Measurements from ENCODE around the gene ZNRD2.

The ZNRD2 gene

DNA sequence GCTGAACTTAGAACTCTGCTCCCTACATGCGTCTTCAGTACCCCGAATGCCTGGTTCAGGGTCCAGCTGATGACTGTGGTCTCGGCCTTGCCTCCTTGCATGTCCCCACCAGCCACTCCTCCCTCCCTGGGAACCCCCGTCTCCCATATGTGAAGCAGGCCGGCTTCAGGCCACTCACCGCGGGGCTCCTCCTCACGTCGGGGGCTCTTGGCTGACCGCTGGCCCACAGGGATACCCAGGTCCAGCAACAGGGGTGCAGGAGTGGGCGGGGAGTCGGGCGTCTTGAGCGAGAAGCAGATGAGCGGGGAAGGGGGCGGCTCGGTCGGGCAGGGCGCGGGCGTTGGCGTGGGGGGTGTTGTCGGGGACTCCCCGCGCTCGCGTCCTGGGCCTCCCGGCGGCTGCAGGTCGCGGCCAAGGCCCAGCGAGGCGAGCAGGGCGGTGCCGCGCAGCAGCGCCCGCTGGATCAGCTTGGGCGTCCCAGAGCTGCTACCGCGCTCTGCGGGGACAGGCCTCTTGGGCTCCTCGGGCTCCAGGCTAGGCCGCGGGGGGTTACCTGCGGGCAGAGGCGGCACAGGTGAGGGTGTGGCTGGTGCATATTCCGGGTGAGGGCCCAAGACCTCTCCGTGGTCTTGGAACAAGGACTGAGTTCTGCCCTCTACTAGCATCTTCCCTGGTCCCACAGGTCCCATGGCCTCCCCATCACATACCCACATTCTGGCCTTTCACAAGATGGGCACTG is 29.1 kb downstream of the ZNRD2 start:
- DNase-seq (ENCODE audit: insufficient read length, low spot score) (no peak), FAIRE-seq (no peak)

DNA sequence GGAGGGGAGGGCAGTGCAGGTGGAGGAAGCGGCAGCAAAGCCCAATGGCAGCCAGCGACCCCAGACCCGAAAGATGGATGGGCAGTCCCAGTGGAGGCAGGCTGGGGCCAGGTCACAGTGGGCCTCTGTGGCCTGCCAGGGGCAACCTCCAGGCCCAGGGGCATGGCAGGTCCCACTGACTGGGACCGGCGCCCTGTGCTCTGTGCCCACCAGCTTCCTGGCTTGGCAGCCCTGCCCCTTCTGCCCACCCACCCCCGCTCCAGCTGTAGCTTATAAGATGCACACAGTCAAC is 29.6 kb downstream of the ZNRD2 start:
- no peak for FAIRE-seq

DNA sequence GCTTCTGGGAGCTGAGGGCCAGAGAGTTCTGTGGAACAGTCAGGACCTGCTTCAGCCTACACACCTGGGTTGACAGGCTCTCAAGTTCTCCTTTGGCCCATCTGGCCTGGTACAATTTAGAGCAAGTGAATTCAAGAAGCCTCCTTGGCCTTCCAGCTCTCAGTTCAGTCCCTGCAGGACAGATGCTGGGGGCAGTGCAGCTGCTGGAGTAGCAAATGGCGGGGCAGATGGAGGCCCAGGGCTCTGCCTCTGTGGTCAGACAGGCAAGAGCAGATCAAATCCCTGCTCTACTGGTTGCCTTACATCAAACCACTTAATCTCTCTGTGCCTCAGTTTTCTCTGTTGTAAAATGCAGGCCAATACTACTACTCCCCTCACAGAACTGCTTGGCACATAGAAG is 34.0 kb downstream of the ZNRD2 start:
- FAIRE-seq, result no peak

More for the DNA sequence above, 29.6 kb downstream of the ZNRD2 start:
- DNase-seq (ENCODE audit: insufficient read length, low spot score), result no peak

DNA sequence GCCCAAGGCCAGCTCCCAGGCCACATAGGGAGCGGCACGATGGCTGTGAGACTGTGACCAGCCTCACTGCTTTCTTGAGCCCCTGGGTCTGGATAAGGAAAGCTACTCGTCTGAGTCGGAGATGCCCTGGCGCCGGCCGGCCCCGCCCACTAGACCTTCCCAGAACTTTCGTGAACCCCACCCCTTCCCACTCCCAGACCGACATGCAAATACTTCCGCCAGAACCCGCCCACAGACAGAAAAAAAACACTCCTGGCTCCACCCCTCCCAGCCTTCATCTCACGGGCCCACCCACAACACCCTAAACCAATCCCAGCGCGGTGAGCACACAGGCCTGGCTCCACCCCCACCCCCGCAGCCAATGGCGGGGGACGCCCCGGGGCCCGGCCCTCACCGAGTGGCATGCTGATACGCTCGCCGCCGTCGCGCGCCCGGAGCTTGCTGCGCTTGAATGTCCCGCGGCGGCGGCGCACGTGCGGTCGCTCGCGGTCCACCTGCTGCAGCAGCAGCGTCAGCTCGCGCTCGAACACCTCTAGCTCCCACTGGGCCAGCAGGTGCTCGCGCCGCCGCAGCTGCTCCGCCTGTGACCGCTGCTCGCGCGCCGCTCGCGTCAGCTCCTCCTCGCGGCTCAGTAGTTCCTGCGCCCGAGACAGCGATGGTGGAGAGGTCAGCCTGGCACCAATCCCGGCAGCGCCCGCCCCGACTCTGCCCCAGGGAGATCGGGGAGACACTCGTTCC is 36.8 kb downstream of the ZNRD2 start:
- no peak for FAIRE-seq

More for the DNA sequence above, 34.0 kb downstream of the ZNRD2 start:
- no peak for DNase-seq (ENCODE audit: insufficient read length, low spot score)

DNA sequence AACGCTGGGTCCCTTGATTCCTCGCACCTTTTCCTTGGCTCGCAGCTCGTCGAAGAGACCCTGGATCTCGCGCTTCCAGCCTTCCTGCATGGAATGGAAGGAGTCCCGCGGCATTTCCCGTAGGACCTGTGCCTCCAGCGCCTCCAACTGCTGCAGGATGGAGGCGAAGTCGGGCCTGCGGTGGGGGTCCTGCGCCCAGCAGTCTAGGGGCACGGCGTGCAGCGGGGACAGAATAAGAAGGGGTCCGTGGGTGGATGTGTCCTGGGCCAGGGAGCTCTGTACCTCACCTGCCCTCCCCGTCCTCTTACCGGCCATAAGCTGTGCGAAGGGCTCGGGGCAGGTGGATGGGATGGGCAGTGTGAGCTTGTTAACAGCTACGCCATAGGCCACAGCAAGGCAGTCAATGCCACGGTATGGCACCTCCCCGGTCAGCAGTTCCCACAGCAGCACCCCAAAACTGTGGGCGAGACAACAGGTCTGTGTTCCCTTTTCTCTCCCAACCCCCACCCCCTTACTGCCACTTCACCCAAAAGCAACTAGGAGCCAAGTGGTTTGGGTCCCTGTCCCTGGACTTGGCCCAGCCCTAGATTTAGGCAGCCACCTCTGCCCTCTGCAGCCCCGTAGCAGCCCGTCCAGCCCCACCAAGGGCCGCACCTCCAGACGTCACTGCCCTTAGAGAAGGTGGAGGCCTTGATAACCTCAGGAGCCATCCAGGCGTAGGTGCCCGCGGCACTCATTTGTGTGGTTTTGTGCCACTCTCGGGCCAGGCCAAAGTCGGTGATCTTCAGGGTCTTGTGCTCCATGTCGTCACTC is 37.5 kb downstream of the ZNRD2 start:
- DNase-seq (ENCODE audit: insufficient read length, low spot score), result no peak
- FAIRE-seq, result peak; percentile 64

More for the DNA sequence above, 36.8 kb downstream of the ZNRD2 start:
- DNase-seq (ENCODE audit: insufficient read length, low spot score), result no peak

DNA sequence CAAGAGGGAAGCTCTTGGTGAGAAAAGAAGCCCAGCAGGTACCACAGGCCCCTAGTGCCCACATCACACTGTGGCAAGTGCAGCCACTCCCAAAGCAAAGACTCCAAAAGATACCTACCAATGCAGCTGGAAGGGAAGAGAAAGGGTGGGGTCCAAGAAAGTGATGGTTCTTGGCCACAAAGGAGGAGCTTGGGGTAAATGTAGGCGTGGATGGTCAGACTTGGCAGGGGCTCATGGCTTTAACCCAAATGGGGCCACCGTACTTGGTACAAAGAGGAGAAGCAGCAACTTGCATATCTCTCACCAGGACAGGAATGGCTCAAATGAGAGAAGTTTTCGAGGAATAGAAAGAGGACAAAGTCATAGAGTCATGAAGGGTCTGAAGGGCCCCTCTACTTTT is 39.0 kb downstream of the ZNRD2 start:
- FAIRE-seq (no peak), DNase-seq (ENCODE audit: insufficient read length, low spot score) (no peak)

DNA sequence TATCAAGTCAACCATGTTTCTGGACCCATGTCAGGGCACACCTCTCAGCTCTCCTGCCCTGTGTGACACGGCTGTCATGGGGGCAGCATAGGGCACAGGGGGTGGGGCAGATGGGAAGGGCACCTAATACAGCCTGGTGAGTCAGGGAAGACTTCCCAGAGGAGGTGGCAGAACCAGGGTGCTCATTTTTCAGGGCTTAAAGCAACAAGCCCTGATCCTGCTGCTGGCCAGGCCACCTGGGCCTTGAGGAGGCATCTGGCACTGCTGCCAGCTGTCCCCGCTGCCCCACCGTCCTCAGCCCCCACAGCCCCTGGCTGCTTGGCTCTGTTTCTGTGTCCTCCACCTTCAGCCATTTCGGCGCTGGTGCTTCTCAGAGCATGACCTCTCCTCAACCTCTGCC is 39.4 kb downstream of the ZNRD2 start:
- peak; percentile 28 for FAIRE-seq

DNA sequence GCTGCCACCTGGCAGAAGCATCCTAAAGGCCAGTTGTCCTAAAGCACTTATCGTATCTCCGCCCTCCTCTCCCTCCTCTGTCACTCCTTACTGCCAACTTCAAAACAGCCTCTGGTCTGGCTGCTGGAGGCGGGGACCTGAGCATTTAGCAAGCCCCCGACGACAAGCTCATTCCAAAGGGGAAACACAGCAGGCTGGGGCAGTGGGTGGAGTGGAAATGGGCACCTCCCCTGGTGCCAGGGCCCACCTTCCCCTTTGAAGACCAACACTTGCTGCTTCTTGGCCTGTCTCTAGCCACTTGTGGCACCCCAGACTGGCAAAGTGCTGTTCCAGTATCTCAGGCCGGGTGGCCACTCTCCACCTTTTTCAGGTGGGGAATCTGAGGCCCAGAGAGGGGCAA is 40.1 kb downstream of the ZNRD2 start:
- FAIRE-seq, result no peak
- DNase-seq (ENCODE audit: insufficient read length, low spot score), result no peak

More for the DNA sequence above, 39.4 kb downstream of the ZNRD2 start:
- no peak for DNase-seq (ENCODE audit: insufficient read length, low spot score)

DNA sequence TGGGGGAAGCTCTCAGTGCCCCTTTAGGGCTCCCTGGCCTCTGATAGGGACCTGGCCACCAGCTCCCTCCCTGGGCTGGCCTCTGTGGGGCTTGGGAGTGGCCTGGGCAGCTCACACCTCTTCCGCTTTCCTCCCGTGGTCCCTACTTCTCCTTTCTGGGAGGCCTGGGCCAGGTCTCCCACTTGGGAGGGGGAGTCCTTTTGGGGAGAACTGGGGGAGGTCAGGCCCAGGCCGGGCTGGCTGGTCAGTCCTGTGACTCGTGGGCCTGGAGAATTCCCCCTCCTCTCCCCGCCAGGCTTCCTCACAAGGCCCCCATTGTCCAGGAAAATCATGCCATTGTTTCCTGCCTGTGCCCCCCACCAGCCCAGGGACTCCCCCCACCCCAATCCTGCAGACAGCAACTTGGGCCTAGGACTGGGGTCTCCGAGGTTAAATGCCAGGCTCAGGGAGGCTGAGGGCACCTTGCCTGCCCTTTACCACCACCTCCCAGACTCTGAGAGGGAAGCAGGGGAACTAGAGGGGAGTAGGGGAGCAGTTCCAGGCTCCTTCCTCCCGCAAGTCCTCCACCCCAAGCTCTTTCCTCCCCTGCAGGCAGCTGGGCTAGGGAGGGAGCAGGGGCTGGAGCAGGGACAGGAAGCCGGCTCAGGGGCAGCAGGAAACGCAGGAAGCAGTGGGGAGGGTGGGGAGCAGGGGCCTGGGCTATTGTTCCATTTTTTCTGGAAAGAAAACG is 40.9 kb downstream of the ZNRD2 start:
- no peak for DNase-seq (ENCODE audit: insufficient read length, low spot score)
- no peak for FAIRE-seq

DNA sequence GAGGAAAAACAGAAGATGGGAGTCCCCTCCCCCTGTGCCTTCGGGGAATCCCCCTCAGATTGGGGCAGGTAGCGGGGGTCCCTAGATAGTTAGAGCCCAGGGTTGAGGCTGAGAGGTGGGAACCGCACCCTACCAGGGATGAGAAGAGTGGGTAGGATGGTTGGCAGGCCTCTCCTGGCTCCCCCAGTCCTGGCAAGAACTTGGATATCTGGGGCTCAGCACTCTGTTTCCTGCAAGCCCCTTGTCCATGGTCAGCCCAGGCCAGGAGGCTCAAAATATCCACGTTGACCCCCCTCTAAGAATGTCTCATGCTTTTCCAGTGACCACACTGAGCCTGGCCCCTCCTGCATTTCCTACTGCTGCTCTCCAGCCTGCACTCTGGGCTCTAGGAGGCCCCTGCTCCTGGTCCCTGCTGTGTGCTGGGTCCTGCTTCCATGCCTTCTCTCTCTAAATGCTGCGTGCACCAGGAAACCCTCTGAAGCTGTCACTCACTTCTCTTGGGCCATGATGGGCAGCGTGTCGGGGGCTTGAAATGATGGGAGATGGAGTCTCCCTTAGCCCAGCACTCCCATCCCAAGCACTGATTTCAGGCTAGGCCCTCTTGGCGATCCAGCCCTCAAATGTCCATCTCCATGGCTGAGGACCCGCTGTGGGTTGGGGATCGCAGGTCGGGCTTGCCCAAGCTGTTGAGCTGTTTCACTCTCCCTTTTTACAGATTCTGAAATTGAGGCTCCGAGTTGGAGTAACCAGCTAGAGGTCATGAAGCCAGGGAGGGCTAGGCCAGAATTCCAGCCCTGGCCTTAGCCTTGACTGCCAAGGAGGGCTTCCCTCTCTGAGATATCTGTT is 41.7 kb downstream of the ZNRD2 start:
- no peak for DNase-seq (ENCODE audit: insufficient read length, low spot score)
- no peak for FAIRE-seq

DNA sequence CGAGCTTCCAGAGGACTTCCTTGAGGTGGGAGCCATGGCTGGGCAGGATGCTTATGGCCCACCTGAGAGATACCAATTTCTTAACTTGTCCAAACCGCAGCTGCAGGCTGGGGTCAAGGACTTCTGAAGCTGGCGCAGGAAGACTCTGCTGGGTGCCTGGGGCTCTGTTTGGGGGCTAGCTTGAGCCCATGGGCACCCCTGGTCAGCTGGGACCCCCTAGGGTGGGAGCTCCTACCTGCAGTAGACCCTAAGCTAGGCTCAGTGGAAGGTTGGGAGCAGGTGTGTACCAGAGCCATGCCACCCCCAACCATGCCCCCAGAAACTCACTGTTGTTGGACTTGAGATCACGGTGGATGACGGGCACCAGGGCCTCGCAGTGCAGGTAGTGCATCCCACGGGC is 42.4 kb downstream of the ZNRD2 start:
- DNase-seq (ENCODE audit: insufficient read length, low spot score) (no peak), FAIRE-seq (no peak)

DNA sequence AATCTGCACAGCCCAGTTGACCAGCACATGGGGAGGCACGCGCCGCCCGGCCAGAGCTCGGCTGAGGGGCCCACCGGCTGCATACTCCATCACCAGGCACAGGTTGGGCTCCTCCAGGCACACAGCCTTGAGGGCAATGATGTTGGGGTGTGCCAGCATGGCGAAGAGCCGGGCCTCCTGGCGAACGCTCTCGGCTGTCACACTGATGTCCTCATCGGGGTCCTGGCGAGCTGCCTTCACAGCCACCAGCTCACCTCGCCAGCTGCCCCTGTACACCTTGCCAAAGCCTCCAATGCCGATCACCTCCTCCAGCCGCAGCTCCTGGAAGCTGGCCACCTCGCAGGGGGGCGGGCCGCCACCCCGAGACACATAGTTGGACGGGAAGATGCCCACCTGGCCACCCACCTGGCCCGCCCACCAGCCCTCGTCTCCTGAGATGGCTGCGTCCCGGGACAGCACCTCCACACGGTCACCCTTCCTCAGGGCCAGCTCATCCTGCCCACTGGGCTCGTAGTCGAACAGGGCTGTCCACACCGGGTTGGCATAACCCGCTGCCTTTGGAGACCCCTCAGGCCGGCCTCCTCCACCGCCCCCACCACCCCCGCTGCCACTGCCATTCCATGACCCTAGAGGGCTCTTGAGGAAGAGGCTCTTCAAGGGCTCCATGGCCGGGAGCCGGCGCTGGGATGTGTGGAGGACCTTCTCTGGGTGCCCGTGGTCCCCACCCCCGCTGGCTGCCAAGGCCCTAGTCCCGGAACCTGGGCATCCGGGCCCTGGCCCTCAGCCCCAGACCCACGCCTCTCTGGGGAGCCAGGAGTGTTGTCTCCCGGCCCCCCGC is 43.0 kb downstream of the ZNRD2 start:
- peak; percentile 52 for FAIRE-seq
- no peak for DNase-seq (ENCODE audit: insufficient read length, low spot score)

DNA sequence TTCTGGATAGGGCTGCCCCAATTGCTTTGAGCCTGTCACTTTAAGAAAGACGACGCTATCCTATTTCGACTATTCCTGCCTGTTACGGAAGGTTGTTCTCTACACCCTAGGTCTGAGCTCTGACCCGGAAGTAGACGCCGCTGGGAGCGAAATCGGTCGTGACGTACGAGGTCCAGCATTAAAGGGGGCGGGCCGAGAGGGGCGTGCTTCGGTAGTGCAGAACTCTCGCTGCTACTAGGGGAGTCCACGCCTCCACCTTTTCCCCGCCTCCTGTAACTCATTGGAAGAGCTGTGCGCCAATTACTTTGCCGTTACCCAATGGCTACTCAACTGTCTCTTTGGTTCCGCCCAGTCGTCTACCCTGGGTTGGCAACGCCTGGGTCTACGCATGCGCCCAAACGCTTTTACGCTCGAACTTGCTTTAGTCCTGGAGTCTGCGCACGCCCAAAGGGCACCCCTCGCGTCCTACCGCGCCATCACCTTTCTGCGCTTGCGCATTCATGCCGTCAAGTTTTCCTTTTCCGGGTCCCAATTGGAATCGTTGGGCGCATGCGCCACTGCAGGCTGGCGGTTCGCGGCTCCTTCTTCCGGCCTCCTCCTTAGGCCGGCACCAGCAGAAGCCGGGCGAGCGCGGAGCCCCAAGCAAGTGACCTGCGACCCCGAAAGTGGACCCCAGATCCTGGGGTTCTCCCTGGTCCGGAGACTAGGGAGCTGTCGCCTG is 45.1 kb downstream of the ZNRD2 start, which contains the start of gene PCNX3:
TSS of gene PCNX3 (plus strand) at position 548 of the 721 bp plus-strand sequence. CDS start 536 bp downstream, outside the sequence.
- FAIRE-seq (peak; percentile 100), DNase-seq (ENCODE audit: insufficient read length, low spot score) (peak; percentile 100)

DNA sequence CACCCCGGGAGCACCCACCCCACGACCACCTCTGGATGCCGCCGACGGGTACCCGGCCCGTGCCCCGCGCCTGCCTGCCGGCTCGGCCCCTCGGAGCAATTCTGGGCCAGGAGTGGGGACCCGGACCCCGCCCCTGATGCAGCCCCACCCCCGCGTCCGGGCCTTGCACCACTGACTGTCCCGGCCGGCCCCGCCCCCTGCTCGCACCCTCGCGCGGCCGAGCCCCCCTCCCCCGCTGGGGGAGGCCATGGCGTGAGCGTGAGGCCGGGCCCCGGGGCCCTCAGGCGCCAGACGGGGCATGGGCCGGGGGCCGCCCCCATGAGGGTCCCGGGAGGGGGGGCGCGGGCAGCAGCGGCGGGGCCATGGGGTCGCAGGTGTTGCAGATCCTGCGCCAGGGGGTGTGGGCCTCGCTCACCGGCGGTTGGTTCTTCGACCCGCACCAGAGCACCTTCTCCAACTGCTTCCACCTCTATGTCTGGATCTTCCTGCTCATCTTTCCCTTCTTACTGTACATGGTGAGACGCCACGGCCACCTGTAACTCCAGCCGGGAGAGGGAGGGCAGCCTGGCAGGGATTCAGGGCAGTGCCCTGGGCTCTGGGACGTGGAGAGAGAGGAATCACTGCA is 45.8 kb downstream of the ZNRD2 start:
- DNase-seq (ENCODE audit: insufficient read length, low spot score), result peak; percentile 51
- FAIRE-seq, result no peak

DNA sequence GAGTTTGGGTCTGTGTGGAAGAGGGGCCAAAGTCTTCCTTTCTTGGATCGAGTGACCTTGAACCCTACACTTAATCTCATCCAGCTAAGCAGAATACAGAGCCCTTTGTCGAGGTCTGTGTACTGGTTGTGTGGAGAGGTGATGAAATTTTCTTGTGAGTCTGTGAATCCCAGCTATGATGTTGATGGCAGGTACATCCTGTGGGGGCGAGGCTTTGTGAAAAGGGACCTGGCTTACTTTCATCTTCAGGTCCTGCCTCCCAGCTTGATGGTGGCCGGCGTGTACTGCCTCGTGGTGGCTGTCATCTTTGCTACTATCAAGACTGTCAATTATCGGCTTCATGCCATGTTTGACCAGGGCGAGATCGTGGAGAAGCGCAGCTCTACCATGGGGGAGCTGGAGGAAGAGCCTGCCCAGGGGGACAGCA is 46.3 kb downstream of the ZNRD2 start:
- no peak for DNase-seq (ENCODE audit: insufficient read length, low spot score)
- peak; percentile 68 for FAIRE-seq

DNA sequence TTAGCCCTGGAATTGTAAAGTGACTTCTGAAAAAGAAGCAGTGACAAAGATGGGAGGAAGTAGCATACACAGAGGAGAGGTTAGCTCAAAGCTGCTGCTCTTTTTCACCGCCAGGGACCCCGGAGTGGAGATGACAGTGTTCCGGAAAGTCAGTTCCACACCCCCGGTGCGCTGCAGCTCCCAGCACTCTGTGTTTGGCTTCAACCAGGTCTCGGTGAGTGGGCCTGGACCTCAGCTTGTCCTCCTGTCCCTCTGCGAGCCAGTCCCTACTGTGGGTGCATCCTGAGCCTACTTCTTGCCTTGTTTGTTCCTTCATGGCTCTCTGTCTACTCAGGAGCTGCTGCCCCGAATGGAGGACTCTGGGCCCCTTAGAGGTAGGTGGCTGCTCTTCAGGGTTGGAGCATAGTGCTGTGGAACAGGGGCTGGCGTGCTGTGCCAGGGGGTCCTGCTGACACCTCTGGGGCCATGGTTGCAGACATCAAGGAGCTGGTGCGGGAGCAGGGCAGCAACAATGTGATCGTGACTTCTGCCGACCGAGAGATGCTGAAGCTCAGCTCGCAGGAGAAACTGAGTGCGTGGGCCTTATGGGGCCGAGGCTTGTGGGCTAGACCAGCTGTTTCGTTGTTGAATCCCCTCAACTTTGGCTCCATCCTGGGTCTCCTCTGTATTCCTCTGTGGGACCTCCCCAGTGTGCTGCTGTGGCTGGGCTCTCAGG is 47.0 kb downstream of the ZNRD2 start:
- FAIRE-seq, result no peak
- DNase-seq (ENCODE audit: insufficient read length, low spot score), result no peak
